ENCODE data around the gene TRIB2. TPM values are rescaled to one million over a fixed set of nuclear protein-coding genes. Genes with fewer than 3 reads are reported as not detected.

Gene TRIB2
- polyA plus RNA-seq, 1 of the 3 experiments (the other 2 are of a cell fraction), result 27.5 TPM

- Histone ChIP-seq H3K4me3 (ENCODE audit: low read depth in 2 of 2, low read length in 1 of 2) (no peak overlapping the region), H2AFZ (ENCODE audit: low read depth) (no peak overlapping the region), H3F3A (replicated peaks; ENCODE audit: insufficient read depth) (no peaks in the 10 kb centered on the region), H3K36me3 (replicated peaks in 1 of 2; ENCODE audit: control insufficient read depth in 1 of 2, insufficient read depth in 2 of 2, low read length in 1 of 2) (no peaks in the 10 kb centered on the region), H3K9ac (no peak overlapping the region), H3K9me2 (no peaks in the 10 kb centered on the region), H3K9me3 (no peaks in the 10 kb centered on the region), H3K27ac (ENCODE audit: low read depth in 2 of 2, low read length in 1 of 2) (no peak overlapping the region), H4K20me1 (ENCODE audit: insufficient read depth) (no peaks in the 10 kb centered on the region), H3K79me2 (ENCODE audit: insufficient read depth) (no peaks in the 10 kb centered on the region), H3K27me3 (ENCODE audit: insufficient read depth) (no peaks in the 10 kb centered on the region), H3K4me2 (no peak overlapping the region), H3K4me1 (ENCODE audit: control insufficient read depth in 1 of 2, insufficient read depth in 2 of 2, low read depth in 1 of 2, low read length in 1 of 2) (no peaks in the 10 kb centered on the region)
- ChIA-PET CTCF (interaction anchor here (1.2 to 1.5 kb wide), 2 partner anchors 9 to 18 kb away, joined by 5 read pairs; no protein-coding TSS in a partner anchor), POLR2A (no interaction called here)
- DNase-seq, result no peak
- TF ChIP-seq MAX (IDR thresholded peaks at IDR 0.05; ENCODE audit: low read depth) (no peak), USF1 (IDR thresholded peaks at IDR 0.05; ENCODE audit: borderline replicate concordance, low read depth) (no peak), RCOR1 (IDR thresholded peaks at IDR 0.05; ENCODE audit: low read length) (no peak), TCF12 (IDR thresholded peaks at IDR 0.05) (no peak), IRF3 (IDR thresholded peaks at IDR 0.05; ENCODE audit: low read depth, low read length) (no peak), YY1 (IDR thresholded peaks at IDR 0.05; ENCODE audit: low read depth) (no peak), TAF1 (IDR thresholded peaks at IDR 0.05; ENCODE audit: borderline replicate concordance, low read depth, low read length) (no peak), ZBTB33 (IDR thresholded peaks at IDR 0.05; ENCODE audit: borderline replicate concordance, low read depth) (no peak), NFIC (IDR thresholded peaks at IDR 0.05; ENCODE audit: borderline replicate concordance) (no peak), REST (IDR thresholded peaks at IDR 0.05; ENCODE audit: low read depth, low read length) (no peak), SIN3A (IDR thresholded peaks at IDR 0.05; ENCODE audit: borderline replicate concordance, low read depth, low read length) (no peak), RFX5 (IDR thresholded peaks at IDR 0.05; ENCODE audit: low read length) (no peak)
- WGBS (ENCODE audit: low lambda C conversion rate), result 72% methylated on average over 7 of the region's 7 CpGs
These were observed 41.4 kb upstream of the TRIB2 start for GRCh38 chr2:12675352-12675795.
